WTC11 (cell line): Measurements from ENCODE around the gene EFCAB5. TPM values are rescaled to one million over a fixed set of nuclear protein-coding genes. Genes with fewer than 3 reads are reported as not detected.

Experiments
- ATAC-seq: fragments of 200-7000 bp; cut with Tn5 transposase; 2 replicates; pipeline ENCODE4 v1.10.0; 2021; ENCODE audit warnings: mild to moderate bottlenecking, moderate library complexity
- CTCF ChIA-PET: fragments of 300-600 bp; sonication (Branson Sonifier 250); formaldehyde crosslinking; loops from one replicate; lab custom pipeline; 2021; ENCODE audit warnings: antibody characterized with exemption; lab: Charles Lee
- POLR2A ChIA-PET: fragments of 350-600 bp; sonication (Branson Sonifier 250); formaldehyde crosslinking; loops from one replicate; lab custom pipeline; 2021; ENCODE audit warnings: antibody characterized with exemption; lab: Charles Lee
- DNase-seq: peaks from one replicate; pipeline ENCODE4 v3.0.0; 2021; ENCODE audit warnings: low spot score
- H3K27ac Mint-ChIP-seq: 2 replicates; pipeline ENCODE4 v1.8.0; 2021; ENCODE audit warnings: mixed read lengths
- H3K27me3 Mint-ChIP-seq: 2 replicates; pipeline ENCODE4 v1.8.0; 2021; ENCODE audit warnings: low read depth, mild to moderate bottlenecking, moderate library complexity, mixed read lengths
- H3K36me3 Mint-ChIP-seq: 2 replicates; pipeline ENCODE4 v1.8.0; 2021; ENCODE audit warnings: mixed read lengths
- H3K4me1 Mint-ChIP-seq: 2 replicates; pipeline ENCODE4 v1.8.0; 2022; ENCODE audit warnings: mixed read lengths
- H3K4me3 Mint-ChIP-seq: 2 replicates; pipeline ENCODE4 v1.8.0; 2021; ENCODE audit warnings: mild to moderate bottlenecking, moderate library complexity, mixed read lengths
- H3K9me3 Mint-ChIP-seq: 2 replicates; pipeline ENCODE4 v1.8.0; 2021; ENCODE audit warnings: mixed read lengths
- CDX4 ChIP-seq: fragments of 250-450 bp; sonication (Bioruptor Pico); IDR thresholded peaks from 2 replicates; pipeline ENCODE4 v1.9.0; 2021; ENCODE audit warnings: moderate library complexity, mild to moderate bottlenecking, inconsistent platforms, borderline replicate concordance
- E2F4 ChIP-seq: sonication (generic); formaldehyde crosslinking; IDR thresholded peaks from 2 replicates; pipeline ENCODE4 v1.8.1; 2022; ENCODE audit warnings: low read depth, mild to moderate bottlenecking, moderate library complexity, missing genetic modification reagents, borderline replicate concordance
- EMX1 ChIP-seq: fragments of 250-450 bp; sonication (Bioruptor Pico); IDR thresholded peaks from 2 replicates; pipeline ENCODE4 v1.8.0; 2021; ENCODE audit warnings: mild to moderate bottlenecking
- JUN ChIP-seq: sonication (generic); formaldehyde crosslinking; IDR thresholded peaks from 2 replicates; pipeline ENCODE4 v1.8.0; 2023; ENCODE audit warnings: mild to moderate bottlenecking, missing genetic modification reagents
- ZNF121 ChIP-seq: sonication (generic); formaldehyde crosslinking; IDR thresholded peaks from 2 replicates; pipeline ENCODE4 v1.8.0; 2023; ENCODE audit warnings: missing genetic modification reagents
- ZNF425 ChIP-seq: fragments of 250-450 bp; sonication (Bioruptor Pico); conservative IDR thresholded peaks from 2 replicates; pipeline ENCODE4 v1.9.0; 2021; ENCODE audit warnings: mild to moderate bottlenecking
- microRNA-seq: library from miRNA; unstranded; fragments of <30 nt; microRNA quantifications from one replicate; pipeline ENCODE4 v1.2.0, GENCODE V29; 2022; ENCODE audit warnings: borderline number of aligned reads
- total RNA-seq: library from RNA; stranded (reverse); gene quantifications from 3 replicates; pipeline ENCODE4 v1.2.3, GENCODE V29; 2021

Gene EFCAB5
- total RNA-seq, 1 experiment from 2014 or later = 0.59 TPM

GRCh38 chr17:30153463-30153862, 212.0 kb downstream of the EFCAB5 start:
- H3K4me1 Mint-ChIP-seq = peaks cover 3% of the 10 kb centered on the region
- H3K27ac Mint-ChIP-seq = no peak overlapping the region
- peaks cover 3% of the 10 kb centered on the region for H3K9me3 Mint-ChIP-seq
- POLR2A ChIA-PET = no interaction called here
- CTCF ChIA-PET = no interaction called here
- H3K4me3 Mint-ChIP-seq = no peak overlapping the region
- H3K36me3 Mint-ChIP-seq = peaks cover 16% of the 10 kb centered on the region
- TF ChIP-seq EMX1 (CRISPR knock-in tag) (no peak), E2F4 (CRISPR knock-in tag) (no peak), ZNF425 (CRISPR knock-in tag) (no peak)
- no peaks in the 10 kb centered on the region for H3K27me3 Mint-ChIP-seq
- DNase-seq (no peak), ATAC-seq (no peak)

- Mint-ChIP-seq H3K4me3 (no peak overlapping the region), H3K9me3 (peaks cover 12% of the 10 kb centered on the region), H3K27me3 (no peaks in the 10 kb centered on the region), H3K4me1 (no peaks in the 10 kb centered on the region), H3K36me3 (peaks cover 31% of the 10 kb centered on the region), H3K27ac (no peak overlapping the region)
- CTCF ChIA-PET = no interaction called here
- POLR2A ChIA-PET = no interaction called here
- DNase-seq = no peak
- ATAC-seq = no peak
- TF ChIP-seq ZNF121 (CRISPR knock-in tag) = peak; percentile 55; the same call in 1 of the 2 replicates
- no peak for TF ChIP-seq JUN (CRISPR knock-in tag)
- no peak for TF ChIP-seq CDX4
These were observed 214.0 kb downstream of the EFCAB5 start for GRCh38 chr17:30155389-30155788.

Small RNA genes within 50 kb of the gene (microRNA-seq; reads per million reads assigned to microRNA genes)
- gene MIR423 = not detected

Other genes with a start within 250 kb of the EFCAB5 start
- gene SSH2, start 11.4 kb upstream of the EFCAB5 start, total RNA-seq = 13.6 to 16.7 TPM (median 14.3 TPM) in 3 replicates
- 22.8 to 24.6 TPM (median 23.8 TPM) in 3 replicates for gene NSRP1, start 175.2 kb downstream of the EFCAB5 start, total RNA-seq